ENCODE results near the gene SCLY.

DNA sequence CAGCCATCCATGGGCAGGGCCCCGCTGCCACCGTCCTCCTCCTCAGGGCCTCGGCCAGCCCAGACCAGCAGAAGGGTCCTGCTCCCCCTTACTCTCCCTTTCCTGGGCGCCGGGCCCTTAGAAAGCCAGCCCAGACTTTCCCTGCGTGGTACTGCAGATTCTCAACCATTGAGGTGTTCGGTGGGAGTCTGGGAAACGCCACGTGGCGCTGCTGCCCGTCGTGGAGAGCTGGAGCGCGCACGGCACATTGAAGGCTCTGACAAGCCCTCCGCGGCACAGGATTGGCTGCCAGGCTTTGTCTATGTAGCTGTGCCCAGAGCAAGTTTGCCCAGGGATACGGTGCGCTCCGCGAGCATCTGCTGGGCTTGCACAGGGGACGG, 67.2 kb downstream of the SCLY start:
- TF ChIP-seq, protein P1, sequence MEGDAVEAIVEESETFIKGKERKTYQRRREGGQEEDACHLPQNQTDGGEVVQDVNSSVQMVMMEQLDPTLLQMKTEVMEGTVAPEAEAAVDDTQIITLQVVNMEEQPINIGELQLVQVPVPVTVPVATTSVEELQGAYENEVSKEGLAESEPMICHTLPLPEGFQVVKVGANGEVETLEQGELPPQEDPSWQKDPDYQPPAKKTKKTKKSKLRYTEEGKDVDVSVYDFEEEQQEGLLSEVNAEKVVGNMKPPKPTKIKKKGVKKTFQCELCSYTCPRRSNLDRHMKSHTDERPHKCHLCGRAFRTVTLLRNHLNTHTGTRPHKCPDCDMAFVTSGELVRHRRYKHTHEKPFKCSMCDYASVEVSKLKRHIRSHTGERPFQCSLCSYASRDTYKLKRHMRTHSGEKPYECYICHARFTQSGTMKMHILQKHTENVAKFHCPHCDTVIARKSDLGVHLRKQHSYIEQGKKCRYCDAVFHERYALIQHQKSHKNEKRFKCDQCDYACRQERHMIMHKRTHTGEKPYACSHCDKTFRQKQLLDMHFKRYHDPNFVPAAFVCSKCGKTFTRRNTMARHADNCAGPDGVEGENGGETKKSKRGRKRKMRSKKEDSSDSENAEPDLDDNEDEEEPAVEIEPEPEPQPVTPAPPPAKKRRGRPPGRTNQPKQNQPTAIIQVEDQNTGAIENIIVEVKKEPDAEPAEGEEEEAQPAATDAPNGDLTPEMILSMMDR (IDR thresholded peaks at IDR 0.05) = no peak
- TF ChIP-seq EZH2 (IDR thresholded peaks at IDR 0.05; ENCODE audit: borderline replicate concordance, insufficient read depth, low read depth, low read length, poor library complexity, severe bottlenecking) = no peak
